Smooth muscle cell (in vitro differentiated cells): Measurements from ENCODE around the gene CYB561A3. TPM values are rescaled to one million over a fixed set of nuclear protein-coding genes. Genes with fewer than 3 reads are reported as not detected.

Experiments
- DNase-seq: peaks from one replicate; lab custom pipeline; 2025; ENCODE audit not compliant: unreplicated experiment; lab: John Stamatoyannopoulos, UW
- H2AFZ ChIP-seq: fragments of 200-600 bp; sonication (generic); 2 replicates; pipeline ENCODE4 v1.6.0; 2016; ENCODE audit warnings: antibody characterized with exemption, low read depth, mild to moderate bottlenecking
- H3F3A ChIP-seq: fragments of 200-600 bp; sonication (generic); 2 replicates; pipeline ENCODE4 v1.6.0; 2017; ENCODE audit warnings: antibody characterized with exemption, low read depth
- H3K27ac ChIP-seq: fragments of 200-600 bp; sonication (generic); 2 replicates; pipeline ENCODE4 v1.5.1; 2016; ENCODE audit warnings: low read depth, mild to moderate bottlenecking
- H3K27me3 ChIP-seq: fragments of 200-600 bp; sonication (generic); 2 replicates; pipeline ENCODE4 v1.6.1; 2016; ENCODE audit warnings: low read depth, mild to moderate bottlenecking
- H3K36me3 ChIP-seq: fragments of 200-600 bp; sonication (generic); 2 replicates; pipeline ENCODE4 v1.5.1; 2016; ENCODE audit warnings: low read depth
- H3K4me1 ChIP-seq: fragments of 200-600 bp; sonication (generic); 2 replicates; pipeline ENCODE4 v1.5.1; 2016; ENCODE audit warnings: low read depth
- H3K4me2 ChIP-seq: fragments of 200-600 bp; sonication (generic); 2 replicates; pipeline ENCODE4 v1.6.0; 2016; ENCODE audit warnings: mild to moderate bottlenecking
- H3K4me3 ChIP-seq: fragments of 200-600 bp; sonication (generic); 2 replicates; pipeline ENCODE4 v1.5.1; 2016; ENCODE audit warnings: mild to moderate bottlenecking
- H3K79me2 ChIP-seq: fragments of 200-600 bp; sonication (generic); 2 replicates; pipeline ENCODE4 v1.6.0; 2016; ENCODE audit warnings: low read depth, mild to moderate bottlenecking
- H3K9ac ChIP-seq: fragments of 200-600 bp; sonication (generic); 2 replicates; pipeline ENCODE4 v1.6.0; 2016; ENCODE audit warnings: low read depth
- H3K9me3 ChIP-seq: fragments of 200-600 bp; sonication (generic); replicated peaks from 2 replicates; pipeline ENCODE4 v1.5.1; 2016; ENCODE audit warnings: low read depth
- H4K20me1 ChIP-seq: fragments of 200-600 bp; sonication (generic); 2 replicates; pipeline ENCODE4 v1.6.0; 2016; ENCODE audit warnings: low read depth
- WGBS: methylation state at CpG from one replicate; pipeline ENCODE4 v1.1.7; 2016; ENCODE audit warnings: low lambda C conversion rate; 5-methylcytosine and 5-hydroxymethylcytosine counted together
- polyA plus RNA-seq: library from polyadenylated mRNA; unstranded; fragments of >200 nt; fragmentation: Nextera tagmentation; extraction: Ambion mirVana; gene quantifications from 2 replicates; pipeline ENCODE4 v1.2.1, GENCODE V29; 2016
- total RNA-seq: library from RNA; depleted of rRNA; stranded (reverse); fragments of >200 nt; gene quantifications from 2 replicates; pipeline ENCODE4 v1.2.3, GENCODE V29; 2014
- TF ChIP-seq, protein P1 (sequence below): fragments of 200-600 bp; sonication (generic); IDR thresholded peaks from 2 replicates; pipeline ENCODE4 v1.5.1; 2017; ENCODE audit warnings: borderline replicate concordance, mild to moderate bottlenecking, antibody characterized with exemption; ENCODE audit not compliant: insufficient read depth, poor library complexity, severe bottlenecking

CYB561A3 gene
- total and polyA plus RNA-seq, 2 experiments from 2014 or later, result 19.1 to 23.7 TPM

DNA sequence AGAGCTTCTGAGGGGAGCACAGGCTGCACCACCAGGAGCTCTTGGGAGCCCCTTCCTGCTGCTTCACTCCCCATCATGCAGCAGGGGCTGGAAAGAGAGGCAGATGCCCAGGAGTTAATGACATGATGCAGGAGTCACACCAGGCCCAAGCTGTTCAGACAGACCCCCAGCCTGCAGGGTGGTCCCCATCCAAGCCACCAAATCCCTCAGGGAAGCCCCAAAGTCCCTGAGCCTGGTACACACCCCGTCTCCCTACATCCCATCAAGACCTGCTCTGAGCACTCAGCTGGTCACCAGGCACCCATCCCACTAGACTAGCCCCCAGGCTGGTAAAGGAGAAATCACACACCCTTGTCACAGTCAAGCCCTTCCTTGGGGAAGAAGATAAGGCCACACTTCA, 11.3 kb downstream of the CYB561A3 start:
- H3K27me3 ChIP-seq, result no peaks in the 10 kb centered on the region
- WGBS, result 92% methylated on average over 1 of the region's 1 CpG
- no peaks in the 10 kb centered on the region for H3K36me3 ChIP-seq
- no peak overlapping the region for H2AFZ ChIP-seq
- no peak for DNase-seq
- H3K9me3 ChIP-seq, result no peaks in the 10 kb centered on the region
- H3K4me3 ChIP-seq, result no peak overlapping the region
- no peaks in the 10 kb centered on the region for H3K79me2 ChIP-seq
- no peak overlapping the region for H3K9ac ChIP-seq
- H3F3A ChIP-seq, result no peaks in the 10 kb centered on the region
- TF ChIP-seq, protein P1, sequence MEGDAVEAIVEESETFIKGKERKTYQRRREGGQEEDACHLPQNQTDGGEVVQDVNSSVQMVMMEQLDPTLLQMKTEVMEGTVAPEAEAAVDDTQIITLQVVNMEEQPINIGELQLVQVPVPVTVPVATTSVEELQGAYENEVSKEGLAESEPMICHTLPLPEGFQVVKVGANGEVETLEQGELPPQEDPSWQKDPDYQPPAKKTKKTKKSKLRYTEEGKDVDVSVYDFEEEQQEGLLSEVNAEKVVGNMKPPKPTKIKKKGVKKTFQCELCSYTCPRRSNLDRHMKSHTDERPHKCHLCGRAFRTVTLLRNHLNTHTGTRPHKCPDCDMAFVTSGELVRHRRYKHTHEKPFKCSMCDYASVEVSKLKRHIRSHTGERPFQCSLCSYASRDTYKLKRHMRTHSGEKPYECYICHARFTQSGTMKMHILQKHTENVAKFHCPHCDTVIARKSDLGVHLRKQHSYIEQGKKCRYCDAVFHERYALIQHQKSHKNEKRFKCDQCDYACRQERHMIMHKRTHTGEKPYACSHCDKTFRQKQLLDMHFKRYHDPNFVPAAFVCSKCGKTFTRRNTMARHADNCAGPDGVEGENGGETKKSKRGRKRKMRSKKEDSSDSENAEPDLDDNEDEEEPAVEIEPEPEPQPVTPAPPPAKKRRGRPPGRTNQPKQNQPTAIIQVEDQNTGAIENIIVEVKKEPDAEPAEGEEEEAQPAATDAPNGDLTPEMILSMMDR, result no peak
- no peaks in the 10 kb centered on the region for H4K20me1 ChIP-seq
- H3K4me1 ChIP-seq, result no peaks in the 10 kb centered on the region
- H3K4me2 ChIP-seq, result no peak overlapping the region
- no peak overlapping the region for H3K27ac ChIP-seq

DNA sequence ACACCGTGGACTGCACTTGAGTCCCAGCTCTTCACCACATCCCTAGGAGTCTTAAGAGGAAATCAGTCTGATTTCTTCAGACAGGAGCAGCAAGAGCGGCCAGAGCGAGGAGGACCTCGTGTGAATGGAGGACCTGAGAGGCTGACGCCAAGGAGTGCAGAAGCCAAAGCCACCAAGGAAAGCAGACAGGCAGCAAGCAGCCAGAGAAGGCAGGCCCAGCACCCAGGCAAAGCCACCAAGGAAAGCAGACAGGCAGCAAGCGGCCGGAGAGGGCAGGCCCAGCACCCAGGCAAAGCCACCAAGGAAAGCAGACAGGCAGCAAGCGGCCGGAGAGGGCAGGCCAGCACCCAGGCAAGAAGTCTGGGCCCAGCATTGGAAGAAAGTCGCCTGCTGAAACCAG, 11.8 kb downstream of the CYB561A3 start:
- Histone ChIP-seq H2AFZ (no peak overlapping the region), H3K9ac (no peak overlapping the region), H3K27ac (no peak overlapping the region), H3K27me3 (no peaks in the 10 kb centered on the region), H3K9me3 (no peaks in the 10 kb centered on the region), H3K4me2 (no peak overlapping the region), H3K4me3 (no peak overlapping the region), H3K36me3 (no peaks in the 10 kb centered on the region), H3K4me1 (no peaks in the 10 kb centered on the region), H3K79me2 (no peaks in the 10 kb centered on the region), H4K20me1 (no peaks in the 10 kb centered on the region), H3F3A (no peaks in the 10 kb centered on the region)
- TF ChIP-seq, protein P1, result no peak
- WGBS, result 97% methylated on average over 10 of the region's 10 CpGs
- DNase-seq, result no peak

DNA sequence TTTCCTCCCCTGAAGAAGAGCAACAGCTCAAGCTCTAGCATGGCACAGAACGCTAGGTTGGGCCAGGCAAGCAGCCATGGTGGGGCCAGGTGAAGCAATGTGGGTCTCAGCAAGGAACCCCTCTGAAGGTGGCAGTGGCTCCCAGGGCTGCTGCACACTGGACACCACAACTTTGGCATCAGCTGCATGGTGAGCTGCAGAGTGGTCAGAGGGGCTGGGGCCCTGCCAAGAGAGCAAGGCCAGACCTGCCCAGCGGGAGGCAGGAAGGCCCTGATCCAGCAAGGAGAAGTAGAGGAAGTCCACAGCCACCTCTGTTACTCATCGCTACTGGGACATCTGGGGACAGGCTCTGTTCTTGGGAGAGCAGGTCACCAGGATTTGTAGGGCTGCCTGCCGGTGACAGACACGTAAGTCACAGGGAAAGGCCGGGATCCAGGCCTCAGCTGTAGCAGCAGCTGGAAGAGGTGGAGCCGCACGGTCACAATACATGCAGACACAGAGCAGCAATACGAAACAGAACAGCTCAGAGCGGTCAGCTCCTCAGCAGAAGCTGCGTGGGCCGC, 12.4 kb downstream of the CYB561A3 start:
- TF ChIP-seq, protein P1, result no peak
- no peaks in the 10 kb centered on the region for H4K20me1 ChIP-seq
- H3K4me3 ChIP-seq, result no peak overlapping the region
- H3K27me3 ChIP-seq, result no peaks in the 10 kb centered on the region
- H3K9ac ChIP-seq, result no peak overlapping the region
- no peak overlapping the region for H2AFZ ChIP-seq
- no peaks in the 10 kb centered on the region for H3F3A ChIP-seq
- H3K4me2 ChIP-seq, result no peak overlapping the region
- H3K27ac ChIP-seq, result no peak overlapping the region
- H3K9me3 ChIP-seq, result no peaks in the 10 kb centered on the region
- no peaks in the 10 kb centered on the region for H3K4me1 ChIP-seq
- H3K79me2 ChIP-seq, result no peaks in the 10 kb centered on the region
- WGBS, result 92% methylated on average over 12 of the region's 12 CpGs
- DNase-seq, result no peak
- H3K36me3 ChIP-seq, result no peaks in the 10 kb centered on the region

DNA sequence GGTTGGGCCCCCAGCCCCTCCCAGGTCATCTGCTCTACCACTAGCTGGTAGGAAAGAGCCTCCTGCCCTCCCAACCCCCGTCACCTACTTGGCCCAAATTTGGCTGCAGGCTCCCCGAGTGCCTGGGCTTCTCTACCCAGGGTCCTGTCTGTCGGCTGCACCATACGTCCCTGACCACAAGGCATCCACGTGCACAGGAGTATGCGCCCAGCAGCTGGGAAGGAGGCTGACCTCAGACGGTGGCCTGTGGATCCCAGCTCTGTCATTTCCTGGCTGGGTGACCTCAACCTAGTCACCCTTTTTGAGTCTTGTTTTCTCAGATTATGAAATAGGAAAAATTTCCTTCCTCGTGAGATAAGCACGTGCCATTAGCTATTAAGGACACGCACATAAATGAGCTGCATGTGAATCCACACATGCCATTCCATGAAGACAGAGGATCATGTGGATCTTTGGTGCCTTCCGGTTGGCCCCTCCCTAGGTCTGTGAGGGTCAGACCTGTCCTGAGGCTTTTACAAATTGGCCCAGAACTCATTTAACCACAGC, 13.7 kb downstream of the CYB561A3 start:
- Histone ChIP-seq H3F3A (no peaks in the 10 kb centered on the region), H3K4me2 (no peak overlapping the region), H3K27me3 (no peaks in the 10 kb centered on the region), H3K9ac (no peak overlapping the region), H3K4me3 (no peak overlapping the region), H3K9me3 (no peaks in the 10 kb centered on the region), H2AFZ (no peak overlapping the region), H3K27ac (no peak overlapping the region), H3K4me1 (no peaks in the 10 kb centered on the region), H3K36me3 (no peaks in the 10 kb centered on the region), H3K79me2 (no peaks in the 10 kb centered on the region), H4K20me1 (no peaks in the 10 kb centered on the region)
- TF ChIP-seq, protein P1, result no peak
- DNase-seq, result no peak
- WGBS, result 80% methylated on average over 11 of the region's 11 CpGs
